Testis (tissue), 3 donors: ENCODE results near the gene CPSF4. TPM values are rescaled to one million over a fixed set of nuclear protein-coding genes. Genes with fewer than 3 reads are reported as not detected.

Source experiments
- DNase-seq: peaks from one replicate; pipeline ENCODE4 v3.0.0-alpha.2; 2019
- H3K27ac ChIP-seq, 2 donors: fragments of 200-600 bp; sonication (generic); one replicate each; pipeline ENCODE4 v1.5.1; 2019
- H3K27me3 ChIP-seq: fragments of 200-600 bp; sonication (generic); one replicate; pipeline ENCODE4 v1.5.1; 2019
- H3K36me3 ChIP-seq: fragments of 200-600 bp; sonication (generic); one replicate; pipeline ENCODE4 v1.5.1; 2017; ENCODE audit warnings: low read depth; ENCODE audit errors: missing control alignments
- H3K4me1 ChIP-seq: fragments of 200-600 bp; sonication (generic); one replicate; pipeline ENCODE4 v1.5.1; 2019
- H3K4me3 ChIP-seq, 2 donors: fragments of 200-600 bp; sonication (generic); one replicate each; pipeline ENCODE4 v1.5.1; 2017 to 2019
- H3K9me3 ChIP-seq: fragments of 200-600 bp; sonication (generic); one replicate; pipeline ENCODE4 v1.5.1; 2017
- CTCF ChIP-seq, 3 experiments: fragments of 450-650 bp in 2 of 3; fragments of 200-600 bp in 1 of 3; sonication (generic) in 1 of 3; IDR thresholded peaks; one replicate each; pipeline ENCODE4 v1.5.1; 2016 to 2019; ENCODE audit warnings: antibody characterized with exemption in 3 of 3, mild to moderate bottlenecking in 2 of 3, moderate library complexity in 1 of 3
- POLR2A ChIP-seq: fragments of 450-650 bp; IDR thresholded peaks from one replicate; pipeline ENCODE4 v1.6.1; 2017; ENCODE audit warnings: antibody characterized with exemption, mild to moderate bottlenecking, moderate library complexity
- WGBS, 2 donors: methylation state at CpG; one replicate each; pipeline ENCODE4 v1.1.5; 2018; 5-methylcytosine and 5-hydroxymethylcytosine counted together
- intact Hi-C: fragments of 100-400 bp; cut with DNase I; formaldehyde crosslinking; loops from one replicate; pipeline ENCODE4 v1.15.1; 2023; ENCODE audit warnings: low total_unique reads
- polyA plus RNA-seq: library from polyadenylated mRNA; stranded (reverse); fragments of 350-450 nt; fragmentation: Illumina TruSeq; extraction: RNeasy Lipid Tissue Mini Kit (QIAGEN cat#74804); gene quantifications from one replicate; pipeline ENCODE4 v1.2.3, GENCODE V29; 2014; ENCODE audit warnings: low read depth, low replicate concordance; ENCODE audit not compliant: insufficient read depth
- total RNA-seq, 2 donors: library from RNA; depleted of rRNA; stranded (reverse); fragments of >200 nt; gene quantifications; one replicate each; pipeline ENCODE4 v1.2.3, GENCODE V29; 2016

The CPSF4 gene
- total and polyA plus RNA-seq, 3 donors from 2014 or later, result 82.4 to 130 (median 107) TPM

- Histone ChIP-seq H3K4me3 (no peak overlapping the region), H3K36me3 (no peaks in the 10 kb centered on the region), H3K27ac (no peak overlapping the region), H3K27me3 (no peaks in the 10 kb centered on the region), H3K9me3 (no peaks in the 10 kb centered on the region), H3K4me1 (peaks cover 4% of the 10 kb centered on the region)
- no peak for TF ChIP-seq POLR2A
- TF ChIP-seq CTCF (IDR thresholded peaks at IDR 0.05), result no peak
- 64 to 65% methylated on average over 11 to 21 of the region's 21 CpGs for WGBS, 2 donors
- DNase-seq, result no peak
- intact Hi-C loops, result no loop called here
Measured at GRCh38 chr7:99396418-99397296, 42.1 kb upstream of the CPSF4 start.

GRCh38 chr7:99397297-99397983, 41.3 kb upstream of the CPSF4 start:
- Histone ChIP-seq H3K27ac (no peak overlapping the region), H3K9me3 (no peaks in the 10 kb centered on the region), H3K4me3 (no peak overlapping the region), H3K27me3 (no peaks in the 10 kb centered on the region), H3K36me3 (no peaks in the 10 kb centered on the region), H3K4me1 (peaks cover 4% of the 10 kb centered on the region)
- 80 to 86% methylated on average over 12 to 18 of the region's 18 CpGs for WGBS, 2 donors
- no peak for DNase-seq
- TF ChIP-seq CTCF (IDR thresholded peaks at IDR 0.05), result no peak
- no peak for TF ChIP-seq POLR2A
- intact Hi-C loops, result no loop called here

- H3K27me3 ChIP-seq, result no peaks in the 10 kb centered on the region
- H3K27ac ChIP-seq, result no peak overlapping the region
- no peak overlapping the region for H3K4me3 ChIP-seq
- no peaks in the 10 kb centered on the region for H3K4me1 ChIP-seq
- WGBS, 2 donors, result 46 to 73% methylated on average over 2 to 5 of the region's 5 CpGs
- DNase-seq, result no peak
- H3K9me3 ChIP-seq, result no peaks in the 10 kb centered on the region
- no peaks in the 10 kb centered on the region for H3K36me3 ChIP-seq
- intact Hi-C loops, result no loop called here
- TF ChIP-seq POLR2A (no peak), CTCF (IDR thresholded peaks at IDR 0.05) (no peak)
Measured at GRCh38 chr7:99398891-99399445, 39.8 kb upstream of the CPSF4 start.

GRCh38 chr7:99399597-99399996, 39.1 kb upstream of the CPSF4 start:
- peaks cover 2% of the 10 kb centered on the region for H3K4me1 ChIP-seq
- no peaks in the 10 kb centered on the region for H3K9me3 ChIP-seq
- no peak overlapping the region for H3K4me3 ChIP-seq
- TF ChIP-seq CTCF (IDR thresholded peaks at IDR 0.05), result no peak
- no peaks in the 10 kb centered on the region for H3K27me3 ChIP-seq
- H3K27ac ChIP-seq, result no peak overlapping the region
- H3K36me3 ChIP-seq, result no peaks in the 10 kb centered on the region
- intact Hi-C loops, result no loop called here
- 75 to 79% methylated on average over 6 of the region's 6 CpGs for WGBS, 2 donors
- DNase-seq, result no peak
